Measurements from ENCODE around the gene NDUFS6.

DNA sequence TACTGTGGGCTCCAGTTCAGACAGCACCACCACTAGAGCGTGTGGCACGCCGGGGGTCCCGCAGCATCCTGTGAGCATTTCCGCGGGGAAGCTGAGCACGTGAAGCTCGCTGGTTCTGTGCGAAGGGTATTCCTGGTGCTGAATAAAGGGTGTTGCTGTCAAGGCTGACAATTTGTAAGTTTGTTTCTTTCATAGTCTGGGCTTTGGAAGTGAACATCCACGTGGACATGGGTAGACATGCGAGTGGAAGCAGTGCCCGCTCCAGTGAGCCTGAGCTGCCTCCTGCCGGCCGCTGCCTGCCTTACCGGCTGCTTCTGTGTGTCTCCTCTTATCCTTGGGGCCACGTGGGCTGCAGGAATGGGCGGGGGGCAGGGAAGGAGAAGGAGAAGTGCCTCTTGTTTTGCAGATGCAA lies 14.7 kb downstream of the NDUFS6 start:
- TF ChIP-seq EZH2 (IDR thresholded peaks at IDR 0.05; ENCODE audit: low read length, unreplicated experiment) (no peak), EZH2phosphoT487 (IDR thresholded peaks at IDR 0.05; ENCODE audit: borderline replicate concordance, low read length) (no peak)
- TF ChIP-seq, protein P1, sequence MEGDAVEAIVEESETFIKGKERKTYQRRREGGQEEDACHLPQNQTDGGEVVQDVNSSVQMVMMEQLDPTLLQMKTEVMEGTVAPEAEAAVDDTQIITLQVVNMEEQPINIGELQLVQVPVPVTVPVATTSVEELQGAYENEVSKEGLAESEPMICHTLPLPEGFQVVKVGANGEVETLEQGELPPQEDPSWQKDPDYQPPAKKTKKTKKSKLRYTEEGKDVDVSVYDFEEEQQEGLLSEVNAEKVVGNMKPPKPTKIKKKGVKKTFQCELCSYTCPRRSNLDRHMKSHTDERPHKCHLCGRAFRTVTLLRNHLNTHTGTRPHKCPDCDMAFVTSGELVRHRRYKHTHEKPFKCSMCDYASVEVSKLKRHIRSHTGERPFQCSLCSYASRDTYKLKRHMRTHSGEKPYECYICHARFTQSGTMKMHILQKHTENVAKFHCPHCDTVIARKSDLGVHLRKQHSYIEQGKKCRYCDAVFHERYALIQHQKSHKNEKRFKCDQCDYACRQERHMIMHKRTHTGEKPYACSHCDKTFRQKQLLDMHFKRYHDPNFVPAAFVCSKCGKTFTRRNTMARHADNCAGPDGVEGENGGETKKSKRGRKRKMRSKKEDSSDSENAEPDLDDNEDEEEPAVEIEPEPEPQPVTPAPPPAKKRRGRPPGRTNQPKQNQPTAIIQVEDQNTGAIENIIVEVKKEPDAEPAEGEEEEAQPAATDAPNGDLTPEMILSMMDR (conservative IDR thresholded peaks at IDR 0.05; ENCODE audit: low read depth, low read length): no peak
